ENCODE data around the gene SPPL2A. TPM values are rescaled to one million over a fixed set of nuclear protein-coding genes. Genes with fewer than 3 reads are reported as not detected.
"Not testable (repeated sequence)": the region's sequence is repeated elsewhere in the genome, so short reads cannot be mapped to it uniquely, and the experiment has no call there.

The SPPL2A gene
- 10 to 100 TPM; 70.8 to 73.7 TPM for total RNA-seq

DNA sequence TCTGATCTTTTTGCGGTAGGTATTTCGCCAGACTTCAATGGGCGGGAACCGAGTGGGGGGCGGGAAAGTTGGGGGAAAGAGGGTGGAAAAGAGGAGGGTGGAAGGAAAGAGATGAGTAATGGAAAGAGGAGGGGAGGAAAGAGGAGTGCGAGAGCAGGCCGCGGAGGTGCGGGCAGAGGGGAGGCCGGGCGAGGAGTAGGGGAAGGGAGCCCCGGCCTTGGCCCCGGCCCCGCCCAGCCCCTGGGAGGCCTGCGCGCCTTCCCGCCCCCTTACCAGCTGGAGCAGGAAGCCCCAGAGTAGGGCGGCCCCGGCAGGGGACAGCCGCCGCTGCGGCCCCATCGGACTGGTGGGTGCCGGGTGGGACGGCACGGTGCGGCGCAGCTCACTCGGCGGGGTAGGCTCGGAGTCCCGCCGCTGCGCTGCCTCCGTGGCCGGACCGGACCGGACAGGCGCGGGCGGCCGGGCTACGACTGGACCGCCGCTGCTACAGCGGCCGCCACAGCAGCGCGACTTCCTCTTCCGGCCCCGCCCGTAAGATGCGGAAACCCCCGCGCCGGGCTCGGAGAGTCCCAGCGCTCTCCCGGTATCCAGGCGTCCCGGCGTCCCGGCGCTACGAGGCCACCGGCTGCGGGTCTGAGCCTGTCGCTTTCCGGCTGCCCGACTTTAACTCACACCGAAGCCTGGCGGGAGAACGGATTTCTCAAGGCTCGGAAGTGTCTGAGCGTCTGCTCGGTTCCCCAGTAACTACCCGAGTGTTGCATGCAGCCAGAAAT is at the start of gene SPPL2A:
TSS of gene SPPL2A (minus strand) at position 512 of the 773 bp plus-strand sequence. CDS start at position 339, 173 bp downstream.
- peak; percentile 93 for DNase-seq
- no peaks in the 10 kb centered on the region for H3K27me3 Mint-ChIP-seq
- H3K27ac Mint-ChIP-seq: peak within 1 kb of the TSS; percentile 100
- H3K36me3 Mint-ChIP-seq: peaks cover 33% of the 10 kb centered on the region
- H3K9me3 Mint-ChIP-seq: peaks cover 9% of the 10 kb centered on the region
- peaks cover 46% of the 10 kb centered on the region for H3K4me1 Mint-ChIP-seq
- peak within 1 kb of the TSS; percentile 97 for H3K4me3 Mint-ChIP-seq

DNA sequence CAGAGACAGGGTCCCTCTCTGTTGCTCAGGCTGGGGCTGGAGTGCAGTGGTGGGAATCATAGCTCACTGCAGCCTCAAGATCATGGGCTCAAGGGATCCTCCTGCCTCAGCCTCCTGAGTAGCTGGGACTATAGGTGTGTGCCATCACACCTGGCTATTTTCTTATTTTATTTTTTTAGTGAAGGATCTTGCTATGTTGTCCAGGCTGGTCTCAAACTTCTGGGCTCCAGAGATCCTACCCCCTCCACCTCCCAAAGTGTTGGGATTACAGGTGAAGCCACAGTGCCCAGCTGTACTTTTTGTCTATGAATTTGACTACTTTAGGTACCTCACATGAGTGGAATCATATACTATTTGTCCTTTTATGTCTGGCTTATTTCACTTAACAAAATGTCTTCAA is 49.1 kb upstream of the SPPL2A start:
- H3K9me3 Mint-ChIP-seq: no peaks in the 10 kb centered on the region
- H3K36me3 Mint-ChIP-seq: no peaks in the 10 kb centered on the region
- H3K4me1 Mint-ChIP-seq: no peaks in the 10 kb centered on the region
- no peak for DNase-seq
- H3K4me3 Mint-ChIP-seq: no peak overlapping the region
- no peak overlapping the region for H3K27ac Mint-ChIP-seq
- H3K27me3 Mint-ChIP-seq: peaks cover 4% of the 10 kb centered on the region

GRCh38 chr15:50813865-50814264 is 48.4 kb upstream of the SPPL2A start:
- H3K4me1 Mint-ChIP-seq: no peaks in the 10 kb centered on the region
- no peak overlapping the region for H3K27ac Mint-ChIP-seq
- no peaks in the 10 kb centered on the region for H3K36me3 Mint-ChIP-seq
- H3K4me3 Mint-ChIP-seq: no peak overlapping the region
- H3K9me3 Mint-ChIP-seq: no peaks in the 10 kb centered on the region
- peaks cover 4% of the 10 kb centered on the region for H3K27me3 Mint-ChIP-seq
- no peak for DNase-seq

GRCh38 chr15:50813089-50813488 is 47.6 kb upstream of the SPPL2A start:
- DNase-seq: no peak
- Mint-ChIP-seq H3K9me3 (no peaks in the 10 kb centered on the region), H3K27me3 (peaks cover 4% of the 10 kb centered on the region), H3K4me3 (no peak overlapping the region), H3K36me3 (no peaks in the 10 kb centered on the region), H3K27ac (no peak overlapping the region), H3K4me1 (no peaks in the 10 kb centered on the region)

GRCh38 chr15:50812181-50812506 is 46.6 kb upstream of the SPPL2A start:
- not testable (repeated sequence) for H3K4me1 Mint-ChIP-seq, H3K9me3 Mint-ChIP-seq, H3K36me3 Mint-ChIP-seq, H3K27ac Mint-ChIP-seq, H3K27me3 Mint-ChIP-seq, H3K4me3 Mint-ChIP-seq, DNase-seq

DNA sequence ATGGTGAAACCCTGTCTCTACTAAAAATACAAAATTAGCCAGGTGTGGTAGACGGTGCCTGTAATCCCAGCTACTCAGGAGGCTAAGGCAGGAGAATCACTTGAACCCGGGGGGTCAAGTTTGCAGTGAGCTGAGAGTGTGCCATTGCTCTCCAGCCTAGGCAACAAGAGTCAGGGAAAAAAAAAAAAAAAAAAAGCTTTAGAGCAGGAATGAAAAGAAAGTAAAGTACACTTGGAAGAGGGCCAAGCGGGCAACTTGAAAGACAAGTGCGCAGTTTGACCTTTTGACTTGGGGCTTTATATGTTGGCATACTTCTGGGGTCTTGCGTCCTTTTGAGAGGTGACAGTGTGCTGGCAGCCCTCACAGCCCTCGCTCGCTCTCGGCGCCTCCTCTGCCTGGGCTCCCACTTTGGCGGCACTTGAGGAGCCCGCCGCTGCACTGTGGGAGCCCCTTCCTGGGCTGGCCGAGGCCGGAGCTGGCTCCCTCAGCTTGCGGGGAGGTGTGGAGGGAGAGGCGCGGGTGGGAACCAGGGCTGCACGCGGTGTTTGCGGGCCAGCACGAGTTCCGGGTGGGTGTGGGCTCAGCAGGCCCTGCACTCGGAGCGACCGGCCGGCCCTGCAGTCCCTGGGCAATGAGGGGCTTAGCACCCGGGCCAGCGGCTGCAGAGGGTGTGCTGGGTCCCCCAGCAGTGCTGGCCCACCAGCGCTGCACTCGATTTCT is 46.1 kb upstream of the SPPL2A start:
- H3K4me3 Mint-ChIP-seq, H3K27ac Mint-ChIP-seq, H3K27me3 Mint-ChIP-seq, H3K9me3 Mint-ChIP-seq, H3K36me3 Mint-ChIP-seq, DNase-seq, H3K4me1 Mint-ChIP-seq: not testable (repeated sequence)

DNA sequence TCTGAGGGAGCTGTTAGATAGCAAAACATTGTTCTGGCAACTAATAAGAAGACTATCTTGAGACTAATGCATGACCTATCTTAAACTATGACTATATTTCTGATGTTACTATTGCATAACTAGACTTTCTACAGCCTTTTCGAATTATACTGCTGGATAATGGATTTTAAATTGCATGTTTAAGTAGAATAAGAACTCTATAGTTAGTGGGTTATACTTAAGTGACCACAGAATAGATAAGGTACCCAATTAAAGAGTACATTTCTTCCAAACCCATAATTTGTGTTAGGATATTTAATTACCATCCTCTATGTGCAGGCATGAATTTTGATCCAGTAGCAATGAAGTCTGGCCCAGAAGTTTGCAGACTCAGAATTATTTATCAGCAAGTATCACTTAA is 44.6 kb upstream of the SPPL2A start:
- peaks cover 4% of the 10 kb centered on the region for H3K27me3 Mint-ChIP-seq
- H3K27ac Mint-ChIP-seq: no peak overlapping the region
- no peaks in the 10 kb centered on the region for H3K4me1 Mint-ChIP-seq
- no peaks in the 10 kb centered on the region for H3K36me3 Mint-ChIP-seq
- H3K9me3 Mint-ChIP-seq: no peaks in the 10 kb centered on the region
- no peak overlapping the region for H3K4me3 Mint-ChIP-seq
- no peak for DNase-seq

GRCh38 chr15:50808728-50809127 is 43.2 kb upstream of the SPPL2A start:
- H3K9me3 Mint-ChIP-seq: no peaks in the 10 kb centered on the region
- H3K27ac Mint-ChIP-seq: no peak overlapping the region
- no peaks in the 10 kb centered on the region for H3K4me1 Mint-ChIP-seq
- DNase-seq: no peak
- H3K4me3 Mint-ChIP-seq: no peak overlapping the region
- H3K36me3 Mint-ChIP-seq: no peaks in the 10 kb centered on the region
- no peaks in the 10 kb centered on the region for H3K27me3 Mint-ChIP-seq

DNA sequence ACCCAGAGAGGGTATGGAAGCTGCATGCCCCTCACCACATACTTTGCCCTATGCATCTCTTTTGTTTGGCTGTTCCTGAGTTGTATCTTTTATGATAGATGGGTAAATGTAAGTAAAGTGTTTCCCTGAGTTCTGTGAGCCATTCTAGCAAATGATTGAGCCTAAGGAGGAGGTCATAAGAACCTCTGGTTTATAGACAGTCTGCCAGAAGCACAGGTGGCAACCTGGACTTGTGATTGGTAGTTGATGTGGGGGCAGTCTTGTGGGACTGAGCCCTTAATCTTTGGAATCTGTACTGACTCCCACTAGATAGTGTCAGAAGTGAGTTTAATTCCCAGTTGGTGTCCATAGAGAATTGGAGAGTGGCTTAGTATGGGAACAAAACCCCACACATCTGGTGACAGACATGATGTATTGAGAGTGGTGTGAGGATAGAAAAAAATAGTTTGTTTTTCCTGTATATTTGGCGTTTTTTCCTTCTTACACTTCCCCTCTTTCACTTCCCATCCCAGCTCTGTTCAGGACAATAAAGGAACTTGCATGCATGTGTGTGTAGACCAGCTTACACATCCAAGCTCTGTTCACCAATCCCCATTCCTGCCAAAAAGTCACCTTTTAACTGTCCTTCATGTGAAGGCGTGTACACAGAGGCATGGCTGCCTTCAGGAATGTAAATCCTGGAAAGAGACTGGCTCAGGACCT is 38.1 kb upstream of the SPPL2A start:
- no peaks in the 10 kb centered on the region for H3K9me3 Mint-ChIP-seq
- peaks cover 7% of the 10 kb centered on the region for H3K4me1 Mint-ChIP-seq
- H3K27ac Mint-ChIP-seq: no peak overlapping the region
- no peaks in the 10 kb centered on the region for H3K27me3 Mint-ChIP-seq
- H3K4me3 Mint-ChIP-seq: no peak overlapping the region
- no peaks in the 10 kb centered on the region for H3K36me3 Mint-ChIP-seq
- DNase-seq: no peak

GRCh38 chr15:50800715-50801114 is 35.2 kb upstream of the SPPL2A start:
- Mint-ChIP-seq H3K9me3 (no peaks in the 10 kb centered on the region), H3K4me1 (peaks cover 10% of the 10 kb centered on the region), H3K36me3 (no peaks in the 10 kb centered on the region), H3K4me3 (no peak overlapping the region), H3K27me3 (no peaks in the 10 kb centered on the region), H3K27ac (peak overlapping the region; percentile 39)
- no peak for DNase-seq

DNA sequence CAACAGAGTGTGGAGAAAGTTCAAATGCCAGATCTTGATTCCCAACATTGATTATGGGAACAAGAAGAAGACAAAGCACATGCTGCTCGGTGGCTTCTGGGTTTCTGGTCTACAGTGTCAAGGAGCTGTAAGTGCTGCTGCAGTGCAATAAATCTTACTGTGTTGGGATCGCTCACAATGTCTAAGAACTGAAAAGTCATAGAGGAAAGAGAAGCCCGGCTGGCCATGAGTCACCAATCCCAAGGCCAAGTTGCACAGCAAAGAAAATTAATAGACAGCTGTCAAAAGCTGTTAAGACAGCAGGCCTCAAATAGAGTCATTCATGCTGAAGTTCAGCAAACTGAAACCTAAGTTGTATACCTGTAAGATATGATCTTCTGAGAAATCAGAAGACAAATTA is 33.2 kb upstream of the SPPL2A start:
- no peaks in the 10 kb centered on the region for H3K9me3 Mint-ChIP-seq
- H3K4me1 Mint-ChIP-seq: peaks cover 10% of the 10 kb centered on the region
- no peak overlapping the region for H3K27ac Mint-ChIP-seq
- no peak overlapping the region for H3K4me3 Mint-ChIP-seq
- no peak for DNase-seq
- no peaks in the 10 kb centered on the region for H3K27me3 Mint-ChIP-seq
- H3K36me3 Mint-ChIP-seq: no peaks in the 10 kb centered on the region

GRCh38 chr15:50797926-50798325 is 32.4 kb upstream of the SPPL2A start:
- no peak overlapping the region for H3K27ac Mint-ChIP-seq
- H3K9me3 Mint-ChIP-seq: no peaks in the 10 kb centered on the region
- no peak for DNase-seq
- H3K4me3 Mint-ChIP-seq: no peak overlapping the region
- no peaks in the 10 kb centered on the region for H3K27me3 Mint-ChIP-seq
- H3K4me1 Mint-ChIP-seq: peaks cover 10% of the 10 kb centered on the region
- no peaks in the 10 kb centered on the region for H3K36me3 Mint-ChIP-seq

- Mint-ChIP-seq H3K27ac (no peak overlapping the region), H3K27me3 (no peaks in the 10 kb centered on the region), H3K9me3 (no peaks in the 10 kb centered on the region), H3K4me1 (no peaks in the 10 kb centered on the region), H3K4me3 (no peak overlapping the region), H3K36me3 (no peaks in the 10 kb centered on the region)
- no peak for DNase-seq
Measured at GRCh38 chr15:50791486-50791885, 26.0 kb upstream of the SPPL2A start.

- Mint-ChIP-seq H3K27ac (no peak overlapping the region), H3K9me3 (no peaks in the 10 kb centered on the region), H3K4me1 (no peaks in the 10 kb centered on the region), H3K36me3 (no peaks in the 10 kb centered on the region), H3K4me3 (no peak overlapping the region), H3K27me3 (no peaks in the 10 kb centered on the region)
- no peak for DNase-seq
Measured at GRCh38 chr15:50790778-50791453, 25.4 kb upstream of the SPPL2A start.

- H3K4me3 Mint-ChIP-seq: no peak overlapping the region
- no peak for DNase-seq
- no peaks in the 10 kb centered on the region for H3K27me3 Mint-ChIP-seq
- H3K4me1 Mint-ChIP-seq: peaks cover 3% of the 10 kb centered on the region
- no peaks in the 10 kb centered on the region for H3K9me3 Mint-ChIP-seq
- H3K27ac Mint-ChIP-seq: no peak overlapping the region
- H3K36me3 Mint-ChIP-seq: no peaks in the 10 kb centered on the region
Measured at GRCh38 chr15:50786871-50787270, 21.4 kb upstream of the SPPL2A start.
